Stimulated activated naive B cell treated with anti-CD40 and anti-IgM and Interleukin-4, amounts not matched to agents 10 μg/mL and 1 μg/mL and 100 μg/mL, for 72 hours (primary cell): ENCODE measurements around the gene DNAL1.

Experiments
- ATAC-seq, 2 donors: fragments of 150-1000 bp; cut with Tn5 transposase; replicated peaks; 2 replicates each; pipeline ENCODE4 v1.10.0; 2021; ENCODE audit warnings: moderate library complexity in 1 of 2
- DNase-seq: peaks from one replicate; pipeline ENCODE4 v3.0.0; 2021
- H3K27ac Mint-ChIP-seq: one replicate; pipeline ENCODE4 v1.8.0; 2022; ENCODE audit warnings: mild to moderate bottlenecking, mixed read lengths
- H3K27me3 Mint-ChIP-seq, 2 donors: one replicate each; pipeline ENCODE4 v1.8.0; 2022; ENCODE audit warnings: mixed read lengths in 2 of 2
- H3K36me3 Mint-ChIP-seq, 2 donors: one replicate each; pipeline ENCODE4 v1.8.0; 2022; ENCODE audit warnings: mixed read lengths in 2 of 2, mild to moderate bottlenecking in 1 of 2
- H3K4me1 Mint-ChIP-seq, 2 donors: one replicate each; pipeline ENCODE4 v1.8.0; 2022; ENCODE audit warnings: mixed read lengths in 2 of 2, mild to moderate bottlenecking in 1 of 2
- H3K4me3 Mint-ChIP-seq, 2 donors: one replicate each; pipeline ENCODE4 v1.8.0; 2022; ENCODE audit warnings: mild to moderate bottlenecking in 2 of 2, mixed read lengths in 2 of 2, moderate library complexity in 1 of 2
- H3K9me3 Mint-ChIP-seq, 2 donors: one replicate each; pipeline ENCODE4 v1.8.0; 2022; ENCODE audit warnings: mixed read lengths in 2 of 2, mild to moderate bottlenecking in 1 of 2

Gene DNAL1

DNA sequence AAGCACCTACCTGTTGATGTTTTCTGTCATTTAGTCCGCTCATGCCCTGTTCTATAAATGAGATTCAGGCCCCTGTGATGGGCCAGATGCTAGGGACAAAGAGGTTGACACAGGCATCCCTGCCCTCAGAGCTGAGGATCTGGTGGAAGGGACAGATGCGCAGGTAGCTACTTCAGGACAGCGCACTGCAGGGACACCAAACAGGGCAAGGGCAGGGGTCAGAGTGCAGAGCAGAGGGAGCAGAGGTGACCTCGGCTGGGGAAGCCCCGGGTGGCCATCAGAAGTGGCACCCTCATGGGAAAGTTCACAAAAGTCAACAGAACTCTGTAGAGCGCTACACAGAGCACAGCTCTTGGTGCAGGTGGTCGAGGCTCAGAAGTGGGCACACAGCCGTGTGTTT lies 75.0 kb downstream of the DNAL1 start:
- Mint-ChIP-seq H3K36me3 (peaks cover 29 to 58% of the 10 kb centered on the region in 2 donors), H3K27ac (peak overlapping the region; percentile 67), H3K4me3 (no peak overlapping the region), H3K27me3 (no peaks in the 10 kb centered on the region), H3K4me1 (peaks cover 13 to 27% of the 10 kb centered on the region in 2 donors), H3K9me3 (no peaks in the 10 kb centered on the region)
- ATAC-seq (no peak), DNase-seq (no peak)

DNA sequence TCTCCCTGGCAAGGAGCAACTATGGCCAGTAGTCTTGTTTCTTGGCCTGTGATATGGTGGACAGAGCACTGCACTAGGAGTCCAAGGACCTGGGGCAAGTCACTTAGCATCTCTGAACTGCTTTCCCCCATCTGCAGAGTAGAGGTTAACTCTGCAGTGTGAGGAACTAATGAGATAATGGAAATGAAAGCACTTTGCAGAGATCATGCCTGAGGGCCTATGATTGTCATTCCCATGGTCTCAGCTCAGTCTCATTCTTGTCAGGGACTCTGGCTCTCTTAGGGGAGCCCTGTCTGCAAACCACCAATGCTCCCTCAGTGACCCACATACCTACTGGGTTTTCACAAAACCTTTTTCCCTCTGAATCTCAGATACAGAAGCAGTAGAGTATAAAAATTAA lies 75.8 kb downstream of the DNAL1 start:
- ATAC-seq = no peak
- Mint-ChIP-seq H3K4me3 (no peak overlapping the region), H3K27ac (peak overlapping the region; percentile 59), H3K9me3 (no peaks in the 10 kb centered on the region), H3K4me1 (peaks cover 14 to 30% of the 10 kb centered on the region in 2 donors), H3K27me3 (no peaks in the 10 kb centered on the region), H3K36me3 (peaks cover 32 to 62% of the 10 kb centered on the region in 2 donors)
- DNase-seq = no peak

- Mint-ChIP-seq H3K27ac (peak overlapping the region; percentile 92), H3K4me3 (peak overlapping the region in 1 of 2 donors; percentile 34), H3K27me3 (no peaks in the 10 kb centered on the region), H3K4me1 (peaks cover 14 to 30% of the 10 kb centered on the region in 2 donors), H3K36me3 (peaks cover 37 to 64% of the 10 kb centered on the region in 2 donors), H3K9me3 (no peaks in the 10 kb centered on the region)
- DNase-seq (no peak), ATAC-seq (no peak)
Measured at GRCh38 chr14:73721101-73721821, 76.5 kb downstream of the DNAL1 start.

- Mint-ChIP-seq H3K4me1 (peaks cover 14 to 34% of the 10 kb centered on the region in 2 donors), H3K27ac (peak overlapping the region; percentile 20), H3K36me3 (peaks cover 40 to 70% of the 10 kb centered on the region in 2 donors), H3K4me3 (no peak overlapping the region), H3K27me3 (no peaks in the 10 kb centered on the region), H3K9me3 (no peaks in the 10 kb centered on the region)
- no peak for DNase-seq
- no peak for ATAC-seq
Measured at GRCh38 chr14:73722581-73722980, 77.8 kb downstream of the DNAL1 start.

DNA sequence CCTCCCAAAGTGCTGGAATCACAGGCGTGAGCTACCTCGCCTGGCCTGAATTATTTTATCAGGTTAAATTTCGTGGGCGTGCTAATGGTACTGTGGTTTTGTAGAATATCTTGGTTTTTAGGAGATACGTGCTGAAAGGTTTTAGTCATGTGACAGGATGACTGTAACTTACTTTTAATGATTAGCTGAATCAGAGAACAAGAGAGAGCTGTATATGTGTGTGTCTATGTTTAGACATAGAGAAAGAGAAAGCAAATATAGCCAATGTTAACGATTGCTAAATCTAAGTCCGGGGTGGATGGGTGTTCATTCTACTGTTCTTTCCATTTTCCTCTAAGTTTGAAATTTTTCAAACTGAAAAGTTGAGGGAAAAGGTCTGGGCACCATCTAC lies 78.6 kb downstream of the DNAL1 start:
- H3K36me3 Mint-ChIP-seq = peaks cover 41 to 69% of the 10 kb centered on the region in 2 donors
- no peaks in the 10 kb centered on the region for H3K27me3 Mint-ChIP-seq
- H3K9me3 Mint-ChIP-seq = no peaks in the 10 kb centered on the region
- H3K4me1 Mint-ChIP-seq = peaks cover 17 to 40% of the 10 kb centered on the region in 2 donors
- no peak overlapping the region for H3K4me3 Mint-ChIP-seq
- no peak for DNase-seq
- peak; percentile 42 to 47 for ATAC-seq
- peak overlapping the region; percentile 81 for H3K27ac Mint-ChIP-seq

DNA sequence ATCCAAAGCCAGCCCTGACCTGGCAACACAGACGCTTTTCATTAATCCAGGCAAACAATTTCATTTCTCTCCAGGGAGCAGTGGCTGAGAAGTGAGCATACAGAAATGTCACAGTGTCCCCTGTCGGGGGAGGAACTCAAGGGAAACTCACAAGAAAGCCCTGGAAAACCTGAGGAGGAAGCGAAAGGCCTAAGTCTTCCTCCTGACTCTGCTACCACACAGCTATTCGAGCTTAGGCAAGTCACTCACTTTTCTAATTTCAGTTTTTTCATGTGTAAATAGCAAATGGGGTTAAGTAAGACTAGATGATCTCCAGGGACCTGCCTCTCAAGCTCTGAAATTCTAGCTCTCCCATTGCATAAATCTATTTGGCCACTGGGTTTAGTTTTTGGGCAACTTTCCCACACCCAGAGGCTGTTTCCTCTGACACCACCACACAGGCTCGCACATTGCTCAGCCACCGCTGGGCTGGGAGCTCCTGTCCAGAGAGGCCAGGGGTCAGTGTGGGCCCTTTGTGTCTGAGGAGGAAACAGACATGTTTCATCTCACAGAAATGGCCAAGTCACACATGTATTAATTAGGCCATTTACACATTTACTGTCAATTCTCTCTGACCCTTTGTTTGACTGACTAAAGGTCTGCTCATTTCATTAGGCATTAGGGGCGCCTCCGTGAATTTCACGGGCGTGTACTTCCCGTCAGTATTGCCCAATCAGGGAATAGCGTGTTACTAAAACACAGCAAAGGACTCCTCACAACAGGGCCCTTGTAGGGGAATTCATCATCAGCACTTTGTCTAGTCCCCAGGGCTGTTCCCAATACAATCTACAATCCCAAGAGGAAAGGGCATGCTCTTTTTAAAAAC lies 79.2 kb downstream of the DNAL1 start:
- Mint-ChIP-seq H3K36me3 (peaks cover 45 to 73% of the 10 kb centered on the region in 2 donors), H3K27ac (peak overlapping the region; percentile 81), H3K4me1 (peaks cover 23 to 46% of the 10 kb centered on the region in 2 donors), H3K27me3 (no peaks in the 10 kb centered on the region), H3K4me3 (peak overlapping the region in 1 of 2 donors; percentile 25), H3K9me3 (no peaks in the 10 kb centered on the region)
- ATAC-seq (peak; percentile 24 to 29), DNase-seq (no peak)

DNA sequence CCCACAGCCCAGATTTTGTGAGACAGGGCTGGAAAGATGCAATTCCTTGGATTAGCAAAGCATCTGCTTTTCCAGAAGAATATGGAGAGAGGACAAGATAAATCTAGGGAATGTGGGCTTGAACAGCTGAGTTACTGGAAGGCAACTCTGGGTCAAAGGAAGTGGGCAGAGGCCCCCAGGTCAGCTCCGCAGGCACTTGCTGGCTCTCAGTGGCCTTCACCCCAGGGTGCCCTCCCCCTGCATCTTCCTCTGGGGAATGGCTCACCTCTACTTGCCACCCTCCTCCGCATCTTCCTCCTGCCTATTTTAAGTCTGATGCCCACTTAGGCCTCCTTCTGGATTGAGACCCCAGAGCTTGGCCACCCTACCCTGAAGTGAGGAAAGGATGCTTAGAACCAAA lies 79.9 kb downstream of the DNAL1 start:
- no peak for DNase-seq
- no peaks in the 10 kb centered on the region for H3K9me3 Mint-ChIP-seq
- peaks cover 48 to 72% of the 10 kb centered on the region in 2 donors for H3K36me3 Mint-ChIP-seq
- no peak overlapping the region for H3K4me3 Mint-ChIP-seq
- no peak for ATAC-seq
- peaks cover 28 to 53% of the 10 kb centered on the region in 2 donors for H3K4me1 Mint-ChIP-seq
- peak overlapping the region; percentile 75 for H3K27ac Mint-ChIP-seq
- H3K27me3 Mint-ChIP-seq = no peaks in the 10 kb centered on the region

DNA sequence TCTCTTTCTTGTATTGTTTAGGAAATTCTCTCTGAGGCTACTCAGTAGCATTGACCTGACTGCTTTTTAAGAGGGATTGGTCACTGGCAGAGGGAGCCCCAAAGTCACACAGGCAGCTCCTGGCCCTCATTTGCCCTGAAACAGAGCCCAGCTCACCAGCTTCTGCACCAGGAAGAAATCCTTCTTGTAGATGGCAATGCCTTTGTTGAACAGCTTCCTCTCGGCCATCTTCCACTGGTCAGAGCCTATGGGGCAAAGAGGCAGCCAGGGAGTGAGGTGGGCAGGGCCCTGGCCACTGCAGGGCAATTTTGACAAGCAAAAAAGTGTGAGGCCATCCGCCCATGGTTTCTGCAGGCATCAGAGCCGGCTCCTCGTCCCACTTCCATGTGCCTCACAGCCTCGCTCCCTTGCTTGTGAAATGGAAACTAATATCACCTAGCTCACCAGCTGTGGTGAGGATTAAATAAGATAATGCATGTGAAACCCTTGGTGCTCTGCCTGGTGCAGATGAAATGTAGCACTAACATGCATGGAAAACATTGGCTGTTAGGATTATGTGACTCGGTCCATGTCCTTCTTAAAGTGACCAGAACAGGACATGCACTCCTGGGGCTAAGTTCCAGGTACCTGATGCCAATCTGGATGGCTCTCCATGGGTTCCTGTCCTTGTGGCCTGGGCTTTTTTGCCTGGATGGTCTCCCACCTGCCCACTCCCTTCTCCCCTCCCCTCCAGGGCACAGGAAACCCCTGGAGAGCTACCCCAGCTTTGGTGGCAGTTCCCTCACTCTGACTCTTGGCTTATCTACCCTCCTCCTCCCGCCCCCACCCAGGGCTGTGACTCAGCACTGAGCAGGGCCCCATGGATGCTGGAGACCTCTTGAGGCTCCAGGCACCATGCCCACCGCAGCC lies 80.6 kb downstream of the DNAL1 start:
- ATAC-seq = no peak
- H3K9me3 Mint-ChIP-seq = no peaks in the 10 kb centered on the region
- no peak overlapping the region for H3K4me3 Mint-ChIP-seq
- no peak for DNase-seq
- peaks cover 31 to 54% of the 10 kb centered on the region in 2 donors for H3K4me1 Mint-ChIP-seq
- H3K36me3 Mint-ChIP-seq = peaks cover 50 to 76% of the 10 kb centered on the region in 2 donors
- no peaks in the 10 kb centered on the region for H3K27me3 Mint-ChIP-seq
- peak overlapping the region; percentile 82 for H3K27ac Mint-ChIP-seq

DNA sequence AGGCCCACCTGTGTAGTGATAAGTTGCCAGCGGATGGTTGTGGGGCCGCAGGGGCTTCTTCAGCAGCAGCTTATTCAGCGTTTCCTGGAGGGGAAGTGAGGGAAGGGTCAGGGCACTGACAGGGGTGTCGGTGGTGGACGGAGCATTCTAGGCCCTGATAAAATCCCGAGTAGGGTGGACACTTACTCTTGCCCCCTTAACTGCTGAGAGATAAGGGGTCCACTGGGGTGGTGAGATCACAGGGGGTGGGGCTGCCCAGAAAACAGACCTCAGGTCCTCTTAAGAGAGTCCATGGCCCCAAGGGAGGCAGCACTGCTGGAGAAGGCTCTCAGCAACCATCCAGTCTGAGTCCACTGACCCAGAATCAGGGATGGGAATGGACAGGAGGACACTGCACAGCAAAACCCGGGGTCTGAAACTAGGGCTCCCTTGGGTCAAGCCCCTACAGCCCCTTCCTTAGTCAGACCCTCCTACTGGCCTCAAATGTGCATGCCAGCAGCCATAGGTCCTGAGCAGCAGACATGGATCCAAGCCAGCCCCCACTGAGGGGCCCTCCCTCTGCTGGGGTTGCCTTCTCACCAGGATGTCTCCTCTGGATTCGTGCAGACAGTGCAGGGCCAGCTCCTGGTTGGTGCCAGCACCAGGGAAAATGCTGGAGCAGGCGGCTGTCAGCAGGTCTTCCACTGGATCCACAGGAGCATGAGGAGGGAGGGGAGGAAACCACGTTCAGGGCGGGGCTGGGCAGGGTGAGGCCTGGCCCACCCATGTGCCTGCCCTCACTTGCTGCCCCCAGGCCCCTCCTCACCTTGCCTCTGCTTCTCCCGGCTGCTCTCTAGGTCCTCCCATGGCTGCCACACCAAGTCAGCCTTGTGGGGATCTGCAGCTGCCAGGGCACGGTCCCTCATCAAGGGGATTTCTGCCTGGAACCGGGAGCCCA lies 81.5 kb downstream of the DNAL1 start:
- DNase-seq (no peak), ATAC-seq (no peak)
- H3K4me3 Mint-ChIP-seq = peak overlapping the region in 1 of 2 donors; percentile 58
- no peaks in the 10 kb centered on the region for H3K27me3 Mint-ChIP-seq
- peaks cover 32 to 52% of the 10 kb centered on the region in 2 donors for H3K4me1 Mint-ChIP-seq
- peak overlapping the region; percentile 82 for H3K27ac Mint-ChIP-seq
- no peaks in the 10 kb centered on the region for H3K9me3 Mint-ChIP-seq
- H3K36me3 Mint-ChIP-seq = peaks cover 50 to 75% of the 10 kb centered on the region in 2 donors

GRCh38 chr14:73727166-73727565 lies 82.4 kb downstream of the DNAL1 start:
- Mint-ChIP-seq H3K27me3 (no peaks in the 10 kb centered on the region), H3K4me1 (peaks cover 35 to 50% of the 10 kb centered on the region in 2 donors), H3K4me3 (peak overlapping the region; percentile 47 to 58), H3K9me3 (no peaks in the 10 kb centered on the region), H3K36me3 (peaks cover 48 to 69% of the 10 kb centered on the region in 2 donors), H3K27ac (no peak overlapping the region)
- no peak for DNase-seq
- no peak for ATAC-seq

DNA sequence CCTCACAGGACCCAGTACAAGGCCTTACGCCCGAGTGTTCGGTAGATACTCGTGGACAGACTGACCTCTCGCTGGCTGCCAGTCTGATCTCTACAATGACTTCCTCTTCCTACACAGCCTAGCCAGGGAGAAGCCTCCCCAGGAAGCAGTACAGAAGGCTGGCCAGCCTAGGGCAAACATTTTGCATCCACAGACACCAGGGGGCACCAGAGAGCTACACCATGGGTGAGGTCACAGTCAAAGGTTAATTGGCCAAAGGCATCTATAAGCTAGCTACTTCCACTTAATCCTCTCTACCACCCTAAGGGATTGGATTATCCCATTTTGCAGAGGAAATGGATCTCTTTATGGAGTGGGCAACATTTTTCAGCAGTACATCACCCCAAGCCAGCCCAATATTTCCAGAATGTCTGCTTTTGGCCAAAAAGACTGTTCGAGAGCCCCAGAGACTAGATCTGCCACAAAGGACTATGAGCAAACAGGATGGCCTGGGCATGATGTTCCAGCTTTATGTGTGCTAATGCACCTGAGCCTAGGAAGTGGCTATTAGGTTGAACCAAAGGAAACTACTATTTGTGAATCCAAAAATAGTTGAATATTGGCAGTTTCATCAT lies 84.0 kb downstream of the DNAL1 start:
- Mint-ChIP-seq H3K36me3 (peaks cover 44 to 59% of the 10 kb centered on the region in 2 donors), H3K4me1 (peaks cover 30 to 45% of the 10 kb centered on the region in 2 donors), H3K27me3 (no peaks in the 10 kb centered on the region), H3K9me3 (no peaks in the 10 kb centered on the region), H3K27ac (peak overlapping the region; percentile 89), H3K4me3 (peak overlapping the region; percentile 1 to 27)
- ATAC-seq (peak; percentile 92 to 93), DNase-seq (peak; percentile 73)

DNA sequence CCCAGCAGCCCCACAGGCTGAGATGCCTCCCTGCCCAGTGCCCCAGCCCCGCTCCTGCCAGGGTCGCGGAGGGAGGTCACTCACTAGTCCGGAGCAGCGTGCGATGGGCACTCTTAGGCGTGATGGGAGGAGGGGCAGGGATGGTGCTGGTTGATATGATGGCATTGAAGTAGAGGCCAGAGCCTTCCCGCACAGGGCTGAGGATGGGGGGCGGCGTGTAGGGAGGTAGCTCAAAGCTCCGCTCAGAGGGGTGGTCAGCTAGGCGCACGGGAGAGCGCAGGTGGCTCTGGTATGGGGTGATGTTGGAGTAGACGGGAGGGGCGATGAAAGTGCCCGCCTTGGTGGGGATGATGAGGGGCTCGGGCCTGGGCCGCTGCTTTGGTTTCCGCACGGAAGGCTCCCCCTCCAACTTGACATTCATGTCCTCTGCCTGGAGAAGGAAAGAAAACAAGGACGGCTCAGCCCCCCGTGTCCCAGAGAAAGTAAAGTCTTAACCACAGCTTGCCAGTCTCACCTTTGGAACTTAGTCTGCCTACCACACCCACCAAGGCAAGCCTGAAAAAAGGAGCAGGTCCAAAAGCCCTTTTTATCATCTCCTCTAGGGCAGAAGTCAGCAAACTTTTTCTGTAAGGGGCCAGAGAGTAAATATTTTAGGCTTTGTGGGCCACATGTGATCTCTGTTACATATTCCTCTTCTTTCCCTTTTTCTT lies 84.9 kb downstream of the DNAL1 start:
- Mint-ChIP-seq H3K9me3 (no peaks in the 10 kb centered on the region), H3K4me3 (no peak overlapping the region), H3K36me3 (peaks cover 50 to 57% of the 10 kb centered on the region in 2 donors), H3K4me1 (peaks cover 27 to 36% of the 10 kb centered on the region in 2 donors), H3K27me3 (no peaks in the 10 kb centered on the region), H3K27ac (peak overlapping the region; percentile 77)
- ATAC-seq (no peak), DNase-seq (no peak)
